GM21526 (cell line): ENCODE measurements around the gene SERTAD1.

ENCODE experiments used
- ATAC-seq: cut with Tn5 transposase; IDR thresholded peaks from one replicate; pipeline ENCODE4 v1.9.1; 2021; ENCODE audit warnings: moderate library complexity; ENCODE audit not compliant: unreplicated experiment, low FRiP score

SERTAD1 gene

GRCh38 chr19:40380199-40381037 is 45.4 kb downstream of the SERTAD1 start:
- ATAC-seq: no peak

DNA sequence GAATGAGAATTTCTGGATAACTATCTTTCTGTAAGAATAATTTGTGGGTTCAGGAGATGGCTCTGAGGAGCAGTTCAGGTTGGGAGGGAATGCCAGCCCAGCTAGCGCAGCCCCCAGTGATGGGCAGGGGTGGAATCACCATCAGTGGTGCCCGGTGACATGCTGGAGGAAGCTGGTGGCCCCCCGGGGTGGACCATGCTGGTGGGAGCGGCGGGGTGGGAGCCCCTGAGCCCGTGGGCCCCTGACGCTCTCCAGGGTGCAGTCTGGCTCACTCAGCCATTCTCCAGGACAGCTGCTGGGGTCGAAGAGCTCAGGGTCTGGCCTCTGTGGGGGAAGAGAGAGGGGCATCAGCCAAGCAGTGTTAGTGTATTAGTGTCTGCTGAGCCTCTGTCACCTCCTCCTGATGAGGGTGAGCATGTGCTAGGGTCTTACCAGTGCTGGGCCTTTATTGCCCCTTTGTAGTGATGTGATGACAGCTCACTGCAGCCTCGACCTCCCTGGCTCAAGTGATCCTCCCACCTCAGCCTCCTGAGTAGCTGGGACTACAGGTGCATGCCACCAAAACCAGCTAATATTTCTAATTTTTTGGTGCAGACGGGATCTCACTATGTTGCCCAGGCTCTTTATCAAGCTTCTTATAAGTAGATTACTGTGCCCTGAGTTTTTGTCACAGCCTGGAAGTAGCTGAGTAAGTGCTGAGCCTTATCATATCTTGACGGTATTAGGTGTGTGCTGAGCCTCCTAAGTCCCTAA is 46.2 kb downstream of the SERTAD1 start:
- ATAC-seq: no peak

- ATAC-seq: no peak
Measured at GRCh38 chr19:40378509-40378908, 47.3 kb downstream of the SERTAD1 start.

GRCh38 chr19:40377876-40378385 is 47.9 kb downstream of the SERTAD1 start:
- no peak for ATAC-seq

- no peak for ATAC-seq
Measured at GRCh38 chr19:40376286-40376862, 49.4 kb downstream of the SERTAD1 start.

DNA sequence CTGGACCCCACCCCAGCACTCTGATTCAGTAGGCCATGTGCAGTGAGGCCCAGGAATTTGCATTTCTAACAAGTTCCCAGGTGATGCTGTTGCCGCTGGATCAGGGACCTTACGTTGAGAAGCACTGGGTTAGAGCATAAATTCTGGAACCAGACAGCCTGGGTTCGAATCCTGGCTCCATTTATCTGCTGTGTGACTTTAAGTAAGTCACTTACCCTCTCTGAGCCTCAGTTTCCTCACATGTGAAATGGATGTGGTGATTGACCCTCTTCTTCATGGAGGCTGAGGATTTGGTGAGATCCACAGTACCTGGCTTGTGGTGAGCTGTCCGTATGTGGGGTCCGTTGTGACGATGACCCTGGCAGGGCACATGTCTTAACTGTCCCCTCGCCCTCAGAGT is 51.7 kb downstream of the SERTAD1 start:
- ATAC-seq: no peak

DNA sequence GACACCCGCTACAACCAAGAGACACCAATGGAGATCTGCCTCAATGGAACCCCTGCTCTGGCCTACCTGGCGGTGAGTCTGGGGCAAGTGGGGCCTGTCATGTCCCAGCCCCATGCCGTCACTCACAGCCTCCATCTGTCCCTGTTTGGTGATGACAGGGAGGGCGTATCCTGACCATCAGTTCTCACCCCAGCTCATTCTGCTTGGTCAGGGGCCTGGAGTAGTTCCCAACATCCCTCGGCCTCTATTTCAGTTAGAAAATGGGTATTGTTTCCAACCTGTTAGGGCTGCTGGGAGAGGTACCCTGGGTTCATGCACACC is 54.0 kb downstream of the SERTAD1 start:
- ATAC-seq: no peak
